Activated gamma-delta T cell (primary cell): ENCODE results near the gene BMP6.

Experiments used
- DNase-seq: peaks from one replicate; lab custom pipeline; 2025; lab: John Stamatoyannopoulos, UW
- total RNA-seq, 2 donors: gene quantifications; one replicate each; lab custom pipeline; 2026; lab: John Stamatoyannopoulos, UW

BMP6 gene
- 0.05 to 3.6 reads per million in 2 donors for total RNA-seq

- no peak for DNase-seq
Measured at GRCh38 chr6:7725849-7726415, at the start of gene BMP6. TSS of gene BMP6 (plus strand) at chr6:7726099. CDS start at chr6:7726956, 857 bp downstream.

GRCh38 chr6:7677229-7677628 lies 48.7 kb upstream of the BMP6 start:
- DNase-seq: no peak

GRCh38 chr6:7680393-7681075 lies 45.4 kb upstream of the BMP6 start:
- DNase-seq: no peak

- no peak for DNase-seq
Measured at GRCh38 chr6:7681449-7681848, 44.5 kb upstream of the BMP6 start.

- no peak for DNase-seq
Measured at GRCh38 chr6:7684076-7684475, 41.8 kb upstream of the BMP6 start.

- DNase-seq: no peak
Measured at GRCh38 chr6:7684843-7685242, 41.1 kb upstream of the BMP6 start.

GRCh38 chr6:7685276-7685675 lies 40.6 kb upstream of the BMP6 start:
- DNase-seq: no peak

- no peak for DNase-seq
Measured at GRCh38 chr6:7687145-7688111, 38.5 kb upstream of the BMP6 start.

GRCh38 chr6:7691021-7691420 lies 34.9 kb upstream of the BMP6 start:
- DNase-seq: no peak

- no peak for DNase-seq
Measured at GRCh38 chr6:7691675-7692452, 34.0 kb upstream of the BMP6 start.

- no peak for DNase-seq
Measured at GRCh38 chr6:7692453-7692784, 33.5 kb upstream of the BMP6 start.

- no peak for DNase-seq
Measured at GRCh38 chr6:7693827-7694226, 32.1 kb upstream of the BMP6 start.

GRCh38 chr6:7696061-7696460 lies 29.8 kb upstream of the BMP6 start:
- DNase-seq: no peak

GRCh38 chr6:7697432-7697819 lies 28.5 kb upstream of the BMP6 start:
- DNase-seq: no peak

- no peak for DNase-seq
Measured at GRCh38 chr6:7697820-7698623, 27.9 kb upstream of the BMP6 start.

- DNase-seq: no peak
Measured at GRCh38 chr6:7701212-7701834, 24.6 kb upstream of the BMP6 start.

GRCh38 chr6:7703148-7703680 lies 22.7 kb upstream of the BMP6 start:
- no peak for DNase-seq

- no peak for DNase-seq
Measured at GRCh38 chr6:7705483-7705882, 20.4 kb upstream of the BMP6 start.

GRCh38 chr6:7706269-7706668 lies 19.6 kb upstream of the BMP6 start:
- DNase-seq: no peak

- DNase-seq: no peak
Measured at GRCh38 chr6:7707787-7708186, 18.1 kb upstream of the BMP6 start.
